Endothelial cell of umbilical vein (primary cell): ENCODE results near the gene SDHB.

Experiments
- CTCF ChIP-seq, 2 donors: IDR thresholded peaks; 1 replicate in 1 of 2; 2 replicates in 1 of 2; pipeline ENCODE4 v1.5.1; 2011; ENCODE audit warnings: low read length in 2 of 2, mild to moderate bottlenecking in 2 of 2, moderate library complexity in 2 of 2, control low read depth in 1 of 2, inconsistent platforms in 1 of 2, low read depth in 1 of 2; ENCODE audit not compliant: insufficient read depth in 1 of 2; ENCODE audit errors: extremely low read depth in 1 of 2
- EZH2 ChIP-seq: IDR thresholded peaks from 2 replicates; pipeline ENCODE4 v1.6.1; 2012; ENCODE audit warnings: borderline replicate concordance, low read depth, mild to moderate bottlenecking, moderate library complexity, low read length, inconsistent platforms; ENCODE audit not compliant: severe bottlenecking
- FOS ChIP-seq: IDR thresholded peaks from 2 replicates; pipeline ENCODE4 v1.6.1; 2011; ENCODE audit warnings: mild to moderate bottlenecking, low read length, moderate library complexity, borderline replicate concordance; ENCODE audit not compliant: insufficient read depth
- GATA2 ChIP-seq: IDR thresholded peaks from 2 replicates; pipeline ENCODE4 v1.7.0; 2011; ENCODE audit warnings: low read depth, mild to moderate bottlenecking, moderate library complexity, mixed read lengths, low read length; ENCODE audit not compliant: insufficient read length, insufficient read depth
- JUN ChIP-seq: IDR thresholded peaks from 2 replicates; pipeline ENCODE4 v1.6.1; 2011; ENCODE audit warnings: borderline replicate concordance, low read depth; ENCODE audit not compliant: insufficient read length, insufficient read depth
- MAX ChIP-seq: IDR thresholded peaks from 2 replicates; pipeline ENCODE4 v1.6.1; 2011; ENCODE audit not compliant: insufficient read depth, insufficient read length
- MYC ChIP-seq: IDR thresholded peaks from one replicate; pipeline ENCODE4 v1.6.1; 2011; ENCODE audit warnings: mild to moderate bottlenecking, low read depth, low read length
- POLR2A ChIP-seq: IDR thresholded peaks from 2 replicates; pipeline ENCODE4 v1.6.1; 2012; ENCODE audit warnings: low read depth, mild to moderate bottlenecking, control low read depth, low read length
- POLR2AphosphoS5 ChIP-seq: IDR thresholded peaks from 2 replicates; pipeline ENCODE4 v1.6.1; 2012; ENCODE audit warnings: low read depth, mild to moderate bottlenecking, control low read depth, low read length, moderate library complexity; ENCODE audit not compliant: insufficient read depth

GRCh38 chr1:17055801-17056200 is 2.0 kb upstream of the SDHB start:
- TF ChIP-seq POLR2A: no peak
- no peak for TF ChIP-seq CTCF (IDR thresholded peaks at IDR 0.05; ENCODE audit: extremely low read depth in 1 of 2, insufficient read depth in 1 of 2, low read depth in 1 of 2, low read length in 2 of 2)
- TF ChIP-seq EZH2: no peak
- no peak for TF ChIP-seq GATA2
- TF ChIP-seq POLR2AphosphoS5: no peak
- no peak for TF ChIP-seq MAX
- no peak for TF ChIP-seq FOS
- TF ChIP-seq MYC: no peak
- no peak for TF ChIP-seq JUN
